HCT116 (cell line): ENCODE results near the gene SLC12A5. TPM values are rescaled to one million over a fixed set of nuclear protein-coding genes. Genes with fewer than 3 reads are reported as not detected.

Source experiments
- ATAC-seq: fragments of 200-7000 bp; cut with Tn5 transposase; 2 replicates; pipeline ENCODE4 v1.9.1; 2020; ENCODE audit warnings: mild to moderate bottlenecking, moderate library complexity
- BruUV-seq: library from RNA; stranded (reverse); fragments of 400-500 nt; replicated peaks from 2 replicates; lab custom pipeline; 2021; lab: Mats Ljungman, UMichigan
- CTCF ChIA-PET: fragments of 300-600 bp; sonication (Branson Sonifier 250); formaldehyde crosslinking; loops from one replicate; lab custom pipeline; 2021; ENCODE audit warnings: antibody characterized with exemption; lab: Charles Lee
- POLR2A ChIA-PET: fragments of 300-600, 350-600 bp; sonication (Branson Sonifier 250); formaldehyde crosslinking; loops from one replicate; lab custom pipeline; 2021; ENCODE audit warnings: antibody characterized with exemption; lab: Charles Lee
- RAD21 ChIA-PET, 2 experiments: fragments of 300-600 bp; sonication (Branson Sonifier 250); formaldehyde crosslinking; loops; one replicate each; lab custom pipeline; 2023; ENCODE audit warnings: low total read pairs in 2 of 2; ENCODE audit not compliant: uncharacterized antibody in 2 of 2, unreplicated experiment in 2 of 2, low non-redundant PET in 1 of 2; lab: Charles Lee
- DNase-seq: peaks from one replicate; pipeline ENCODE4 v3.0.0-alpha.2; 2010; ENCODE audit warnings: low read depth, low spot score
- H2AFZ ChIP-seq: fragments of 200-600 bp; shearing (Covaris generic), sonication (generic); 2 replicates; pipeline ENCODE4 v1.6.1; 2017; ENCODE audit warnings: low read depth, mixed run types, mixed read lengths, antibody characterized with exemption, low read length; ENCODE audit not compliant: poor library complexity, severe bottlenecking
- H3K27ac ChIP-seq: 2 replicates; pipeline ENCODE4 v1.5.1; 2012; ENCODE audit warnings: low read depth, low read length
- H3K27me3 ChIP-seq: fragments of 200-600 bp; sonication (generic); 2 replicates; pipeline ENCODE4 v1.6.1; 2016; ENCODE audit warnings: mixed run types, low read length, mixed read lengths; ENCODE audit not compliant: insufficient read depth
- H3K36me3 ChIP-seq, 2 experiments: fragments of 200-500 bp in 1 of 2; fragments of 200-600 bp in 1 of 2; sonication (Bioruptor generic) in 1 of 2; sonication (generic) in 1 of 2; 2 replicates each; pipeline versions ENCODE4 v1.5.1 to v1.6.1; 2014 to 2016; ENCODE audit warnings: low read length in 2 of 2, inconsistent platforms in 1 of 2, mixed read lengths in 1 of 2, mixed run types in 1 of 2; ENCODE audit not compliant: insufficient read depth in 2 of 2, control insufficient read depth in 1 of 2
- H3K4me1 ChIP-seq, 2 experiments: fragments of 200-600 bp in 1 of 2; sonication (generic) in 1 of 2; 2 replicates each; pipeline versions ENCODE4 v1.5.1 to v1.6.1; 2012 to 2017; ENCODE audit warnings: low read length in 2 of 2, inconsistent platforms in 1 of 2, mild to moderate bottlenecking in 1 of 2, mixed read lengths in 1 of 2, mixed run types in 1 of 2, moderate library complexity in 1 of 2; ENCODE audit not compliant: insufficient read depth in 2 of 2, control insufficient read depth in 1 of 2
- H3K4me2 ChIP-seq: fragments of 200-600 bp; sonication (generic); 2 replicates; pipeline ENCODE4 v1.6.1; 2017; ENCODE audit warnings: mixed run types, low read length, mixed read lengths
- H3K4me3 ChIP-seq, 2 experiments: fragments of 200-600 bp in 1 of 2; sonication (generic) in 1 of 2; replicated peaks in 1 of 2; 2 replicates each; pipeline ENCODE4 v1.5.1; 2011 to 2016; ENCODE audit warnings: low read length in 2 of 2, control low read depth in 1 of 2, low read depth in 1 of 2, mild to moderate bottlenecking in 1 of 2, mixed read lengths in 1 of 2, mixed run types in 1 of 2
- H3K79me2 ChIP-seq: fragments of 200-600 bp; sonication (generic); 2 replicates; pipeline ENCODE4 v1.6.1; 2017; ENCODE audit warnings: mild to moderate bottlenecking, mixed run types, low read length, moderate library complexity, mixed read lengths; ENCODE audit not compliant: insufficient read depth
- H3K9ac ChIP-seq: fragments of 200-600 bp; sonication (generic); 2 replicates; pipeline ENCODE4 v1.6.1; 2016; ENCODE audit warnings: low read length, mixed read lengths
- H3K9me2 ChIP-seq: fragments of 200-600 bp; sonication (generic), shearing (Covaris generic); 2 replicates; pipeline ENCODE4 v1.6.1; 2017; ENCODE audit warnings: mixed run types, mild to moderate bottlenecking, moderate library complexity; ENCODE audit not compliant: insufficient read depth
- H3K9me3 ChIP-seq, 2 experiments: fragments of 200-500 bp in 1 of 2; fragments of 200-600 bp in 1 of 2; sonication (Bioruptor generic) in 1 of 2; sonication (generic) in 1 of 2; 2 replicates each; pipeline ENCODE4 v1.6.1; 2014 to 2017; ENCODE audit warnings: low read length in 2 of 2, mixed read lengths in 2 of 2, inconsistent platforms in 1 of 2, low read depth in 1 of 2, mild to moderate bottlenecking in 1 of 2, mixed run types in 1 of 2, moderate library complexity in 1 of 2; ENCODE audit not compliant: control insufficient read depth in 1 of 2, insufficient read depth in 1 of 2
- H4K20me1 ChIP-seq: fragments of 200-600 bp; sonication (generic), shearing (Covaris generic); 2 replicates; pipeline ENCODE4 v1.6.1; 2017; ENCODE audit warnings: mixed run types, mild to moderate bottlenecking, moderate library complexity; ENCODE audit not compliant: insufficient read depth
- ATF3 ChIP-seq: IDR thresholded peaks from 2 replicates; pipeline ENCODE4 v1.6.1; 2012
- CBX3 ChIP-seq: IDR thresholded peaks from 2 replicates; pipeline ENCODE4 v1.6.1; 2012; ENCODE audit warnings: low read depth
- CEBPB ChIP-seq: IDR thresholded peaks from 2 replicates; pipeline ENCODE4 v1.6.1; 2012; ENCODE audit warnings: low read depth
- EGR1 ChIP-seq: IDR thresholded peaks from 2 replicates; pipeline ENCODE4 v1.6.1; 2012; ENCODE audit warnings: low read depth
- ELF1 ChIP-seq: IDR thresholded peaks from 2 replicates; pipeline ENCODE4 v1.6.1; 2012; ENCODE audit warnings: low read depth, borderline replicate concordance
- EZH2 ChIP-seq: fragments of 200-600 bp; sonication (generic); IDR thresholded peaks from 2 replicates; pipeline ENCODE4 v1.6.1; 2017; ENCODE audit warnings: antibody characterized with exemption, mixed run types
- EZH2phosphoT487 ChIP-seq: fragments of 200-600 bp; IDR thresholded peaks from 2 replicates; pipeline ENCODE4 v1.6.1; 2018; ENCODE audit warnings: antibody characterized with exemption, borderline replicate concordance
- JUND ChIP-seq: IDR thresholded peaks from 2 replicates; pipeline ENCODE4 v1.6.1; 2012
- MAX ChIP-seq: IDR thresholded peaks from 2 replicates; pipeline ENCODE4 v1.6.1; 2012
- POLR2A ChIP-seq: IDR thresholded peaks from 2 replicates; pipeline ENCODE4 v1.7.0; 2011; ENCODE audit warnings: borderline replicate concordance; ENCODE audit not compliant: insufficient read depth, insufficient read length; ENCODE audit errors: extremely low read depth
- POLR2AphosphoS5 ChIP-seq: IDR thresholded peaks from 2 replicates; pipeline ENCODE4 v1.6.1; 2011; ENCODE audit warnings: mild to moderate bottlenecking, low read depth, low read length, moderate library complexity
- RAD21 ChIP-seq: IDR thresholded peaks from 2 replicates; pipeline ENCODE4 v1.6.1; 2012; ENCODE audit warnings: low read depth, mild to moderate bottlenecking
- REST ChIP-seq: IDR thresholded peaks from 2 replicates; pipeline ENCODE4 v1.6.1; 2012; ENCODE audit warnings: low read depth
- SP1 ChIP-seq: IDR thresholded peaks from 2 replicates; pipeline ENCODE4 v1.6.1; 2012; ENCODE audit warnings: low read depth
- SRF ChIP-seq: IDR thresholded peaks from 2 replicates; pipeline ENCODE4 v1.6.1; 2012; ENCODE audit warnings: low read depth
- TCF7L2 ChIP-seq: IDR thresholded peaks from 2 replicates; pipeline ENCODE4 v1.7.0; 2011; ENCODE audit warnings: borderline replicate concordance, inconsistent platforms; ENCODE audit not compliant: insufficient read depth, insufficient read length; ENCODE audit errors: extremely low read depth
- ZFX ChIP-seq: fragments of 450-650 bp; IDR thresholded peaks from 2 replicates; pipeline ENCODE4 v1.6.1; 2017
- ZNF274 ChIP-seq: fragments of 200-500 bp; sonication (Bioruptor generic); IDR thresholded peaks from 2 replicates; pipeline ENCODE4 v1.6.1; 2014; ENCODE audit warnings: mild to moderate bottlenecking, low read depth, low read length, inconsistent platforms
- intact Hi-C: fragments of 100-400 bp; cut with micrococcal nuclease; formaldehyde crosslinking; loops from 2 replicates; pipeline ENCODE4 v1.10.0; 2022
- total RNA-seq: library from RNA; stranded (reverse); gene quantifications from one replicate; pipeline ENCODE4 v1.2.1, GENCODE V29; 2021; ENCODE audit not compliant: unreplicated experiment
- TF ChIP-seq, protein P1 (sequence below): IDR thresholded peaks from 2 replicates; pipeline ENCODE4 v1.6.1; 2011; ENCODE audit warnings: mild to moderate bottlenecking, low read length, moderate library complexity; ENCODE audit not compliant: insufficient replicate concordance; ENCODE audit errors: extremely low read depth

The SLC12A5 gene
- total RNA-seq, 1 experiment from 2014 or later, result 1.9 TPM

DNA sequence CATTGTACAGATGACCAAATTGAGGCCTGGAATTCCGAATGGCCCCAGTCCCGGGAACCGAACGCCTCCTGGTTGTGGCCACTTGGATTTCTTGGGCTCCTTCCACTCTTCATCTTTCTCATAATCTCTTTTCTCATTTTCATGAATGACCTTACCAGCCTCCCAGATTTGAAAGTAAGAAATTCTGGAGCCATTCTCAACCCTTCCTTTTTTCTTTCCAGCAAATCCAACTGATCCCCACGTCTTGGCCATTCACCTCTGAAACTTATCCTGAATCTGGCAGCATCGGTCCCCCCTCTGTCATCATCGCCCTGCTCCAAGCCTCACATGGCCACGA lies 5.9 kb upstream of the SLC12A5 start (continued):
- TF ChIP-seq TCF7L2, result no peak
- no peak for TF ChIP-seq CEBPB
- no peak for TF ChIP-seq EZH2phosphoT487
- TF ChIP-seq, protein P1, sequence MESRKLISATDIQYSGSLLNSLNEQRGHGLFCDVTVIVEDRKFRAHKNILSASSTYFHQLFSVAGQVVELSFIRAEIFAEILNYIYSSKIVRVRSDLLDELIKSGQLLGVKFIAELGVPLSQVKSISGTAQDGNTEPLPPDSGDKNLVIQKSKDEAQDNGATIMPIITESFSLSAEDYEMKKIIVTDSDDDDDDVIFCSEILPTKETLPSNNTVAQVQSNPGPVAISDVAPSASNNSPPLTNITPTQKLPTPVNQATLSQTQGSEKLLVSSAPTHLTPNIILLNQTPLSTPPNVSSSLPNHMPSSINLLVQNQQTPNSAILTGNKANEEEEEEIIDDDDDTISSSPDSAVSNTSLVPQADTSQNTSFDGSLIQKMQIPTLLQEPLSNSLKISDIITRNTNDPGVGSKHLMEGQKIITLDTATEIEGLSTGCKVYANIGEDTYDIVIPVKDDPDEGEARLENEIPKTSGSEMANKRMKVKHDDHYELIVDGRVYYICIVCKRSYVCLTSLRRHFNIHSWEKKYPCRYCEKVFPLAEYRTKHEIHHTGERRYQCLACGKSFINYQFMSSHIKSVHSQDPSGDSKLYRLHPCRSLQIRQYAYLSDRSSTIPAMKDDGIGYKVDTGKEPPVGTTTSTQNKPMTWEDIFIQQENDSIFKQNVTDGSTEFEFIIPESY, result no peak

DNA sequence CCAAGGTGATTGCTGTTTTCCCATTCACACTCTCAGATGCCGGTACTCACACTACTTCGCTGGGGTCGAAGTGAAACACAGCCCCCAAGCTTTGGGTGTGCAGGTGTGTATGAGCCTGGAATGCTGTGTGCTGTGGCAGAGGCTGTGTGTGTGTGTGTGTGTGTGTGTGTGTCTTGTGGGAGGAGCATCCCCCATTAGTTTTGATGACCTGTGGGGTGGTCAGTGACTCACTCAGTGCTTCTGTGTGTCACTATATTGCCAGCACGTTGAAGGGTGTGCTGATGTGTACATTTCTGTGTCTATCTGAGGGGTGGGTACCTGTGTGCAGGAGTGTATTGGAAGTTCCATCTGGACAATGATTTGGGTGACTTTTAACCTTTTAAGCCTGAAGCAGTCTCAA lies 5.0 kb upstream of the SLC12A5 start:
- Histone ChIP-seq H3K4me3 (no peak overlapping the region), H3K4me2 (no peak overlapping the region), H2AFZ (no peak overlapping the region), H4K20me1 (no peaks in the 10 kb centered on the region), H3K4me1 (peaks cover 0 to 16% of the 10 kb centered on the region in 2 experiments; a peak in 2 of 4 replicates), H3K9ac (no peak overlapping the region), H3K79me2 (no peaks in the 10 kb centered on the region), H3K27me3 (peaks cover 32% of the 10 kb centered on the region; the same call in 1 of the 2 replicates), H3K9me3 (no peaks in the 10 kb centered on the region), H3K9me2 (no peaks in the 10 kb centered on the region), H3K36me3 (no peaks in the 10 kb centered on the region), H3K27ac (no peak overlapping the region)
- TF ChIP-seq POLR2A (no peak), ELF1 (no peak), JUND (no peak), ZNF274 (no peak), MAX (no peak), SRF (no peak), ATF3 (no peak), ZFX (no peak), EGR1 (no peak), CEBPB (no peak), POLR2AphosphoS5 (no peak), EZH2phosphoT487 (no peak), SP1 (no peak), CBX3 (no peak), REST (no peak), EZH2 (no peak), TCF7L2 (no peak), RAD21 (no peak)
- TF ChIP-seq, protein P1, result no peak
- CTCF ChIA-PET, result interaction anchor here (1.8 kb wide), 1 partner anchor 12 kb away, joined by 6 read pairs; no protein-coding TSS in a partner anchor
- ATAC-seq, result no peak
- DNase-seq, result no peak
- no TSS peak for BruUV-seq
- RAD21 ChIA-PET, result no interaction called here
- intact Hi-C loops, result loop anchor here (1.0 to 10.0 kb wide), 3 partner anchors 63 to 301 kb away; no protein-coding TSS in a partner anchor
- POLR2A ChIA-PET, result no interaction called here
